Tibial nerve (tissue), 4 donors: Measurements from ENCODE around the gene AGR3. TPM values are rescaled to one million over a fixed set of nuclear protein-coding genes. Genes with fewer than 3 reads are reported as not detected.
A peak's percentile ranks its signal among the peaks of the same experiment; 100 is the strongest.

Source experiments
- DNase-seq, 2 donors: peaks; one replicate each; pipeline ENCODE4 v3.0.0-alpha.2; 2019; ENCODE audit warnings: low spot score in 2 of 2
- H3K27ac ChIP-seq, 4 donors: fragments of 200-600 bp; sonication (generic) in 3 of 4; one replicate each; pipeline ENCODE4 v1.5.1; 2017 to 2019; ENCODE audit warnings: mild to moderate bottlenecking in 1 of 4
- H3K27me3 ChIP-seq, 2 donors: fragments of 200-600 bp; sonication (generic) in 1 of 2; one replicate each; pipeline versions ENCODE4 v1.5.1 to v1.6.0; 2017 to 2019
- H3K36me3 ChIP-seq, 3 donors: fragments of 200-600 bp; sonication (generic); one replicate each; pipeline ENCODE4 v1.5.1; 2018 to 2019
- H3K4me1 ChIP-seq, 4 donors: fragments of 200-600 bp; sonication (generic) in 3 of 4; one replicate each; pipeline ENCODE4 v1.5.1; 2017 to 2019
- H3K4me3 ChIP-seq, 4 donors: fragments of 200-600 bp; sonication (generic) in 3 of 4; one replicate each; pipeline ENCODE4 v1.5.1; 2017 to 2019; ENCODE audit warnings: mild to moderate bottlenecking in 1 of 4, moderate library complexity in 1 of 4
- H3K9me3 ChIP-seq, 4 donors: fragments of 200-600 bp; sonication (generic) in 3 of 4; one replicate each; pipeline ENCODE4 v1.5.1; 2017 to 2019
- CTCF ChIP-seq, 5 experiments: fragments of 200-600 bp in 3 of 5; fragments of 450-650 bp in 2 of 5; sonication (generic) in 3 of 5; IDR thresholded peaks; one replicate each; pipeline ENCODE4 v1.5.1; 2016 to 2019; ENCODE audit warnings: antibody characterized with exemption in 5 of 5, mild to moderate bottlenecking in 3 of 5, moderate library complexity in 2 of 5
- EP300 ChIP-seq, 2 donors: sonication (generic); formaldehyde crosslinking; IDR thresholded peaks; one replicate each; pipeline ENCODE4 v1.6.1; 2017; ENCODE audit warnings: antibody characterized with exemption in 2 of 2, mild to moderate bottlenecking in 1 of 2
- POLR2A ChIP-seq, 2 donors: fragments of 450-650 bp; IDR thresholded peaks; one replicate each; pipeline ENCODE4 v1.6.1; 2017; ENCODE audit warnings: antibody characterized with exemption in 2 of 2, mild to moderate bottlenecking in 2 of 2, moderate library complexity in 2 of 2
- WGBS, 2 donors: methylation state at CpG; one replicate each; pipeline ENCODE4 v1.1.5; 2018; 5-methylcytosine and 5-hydroxymethylcytosine counted together
- small RNA-seq: library from RNA; depleted of rRNA; stranded (forward); fragments of <200 nt; gene quantifications from one replicate; pipeline ENCODE3, GENCODE V24; 2016
- total RNA-seq, 4 donors: library from RNA; depleted of rRNA; stranded (reverse); fragments of >200 nt; gene quantifications; one replicate each; pipeline ENCODE4 v1.1.0, GENCODE V29; 2016

AGR3 gene
- total RNA-seq, 4 donors from 2014 or later, result not detected

DNA sequence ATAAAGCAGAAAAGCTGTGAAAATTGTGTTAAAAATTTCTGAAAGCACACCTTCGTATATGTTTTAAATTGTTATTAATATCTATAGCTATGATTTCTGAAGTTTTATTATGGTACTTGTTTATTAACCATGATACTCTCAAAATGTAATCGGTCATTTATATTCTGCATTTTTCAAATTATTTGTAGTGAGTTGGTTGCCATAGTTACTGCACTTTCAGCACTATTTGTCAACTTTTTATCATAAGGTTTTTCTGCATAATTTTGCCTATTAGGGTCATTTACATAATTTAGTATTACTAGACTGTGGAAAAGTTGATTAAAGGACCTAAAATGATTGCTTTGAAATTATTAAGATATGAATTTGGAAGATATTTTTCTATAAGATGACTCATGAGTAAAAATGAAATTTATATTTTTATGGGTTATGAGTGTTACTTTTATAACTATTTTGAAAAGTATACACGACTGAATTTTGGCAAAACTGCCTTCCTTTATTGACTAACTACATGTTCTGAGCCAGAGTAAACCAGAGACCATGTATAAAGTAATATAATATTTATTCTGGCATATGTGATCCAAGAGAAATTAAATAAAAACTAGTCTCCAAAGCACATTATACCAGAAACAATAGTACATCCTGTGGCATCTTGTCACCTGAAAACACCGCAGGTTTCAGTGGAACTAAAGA, 69.1 kb downstream of the AGR3 start:
- Histone ChIP-seq H3K9me3 (no peaks in the 10 kb centered on the region), H3K4me3 (no peak overlapping the region), H3K36me3 (no peaks in the 10 kb centered on the region), H3K27me3 (no peaks in the 10 kb centered on the region), H3K4me1 (peaks cover 0 to 19% (median 2%) of the 10 kb centered on the region in 4 donors), H3K27ac (no peak overlapping the region)
- TF ChIP-seq CTCF (IDR thresholded peaks at IDR 0.05) (no peak), POLR2A (IDR thresholded peaks at IDR 0.05) (no peak), EP300 (IDR thresholded peaks at IDR 0.05) (no peak)
- 66 to 72% methylated on average over 4 of the region's 4 CpGs for WGBS, 2 donors
- no peak for DNase-seq

DNA sequence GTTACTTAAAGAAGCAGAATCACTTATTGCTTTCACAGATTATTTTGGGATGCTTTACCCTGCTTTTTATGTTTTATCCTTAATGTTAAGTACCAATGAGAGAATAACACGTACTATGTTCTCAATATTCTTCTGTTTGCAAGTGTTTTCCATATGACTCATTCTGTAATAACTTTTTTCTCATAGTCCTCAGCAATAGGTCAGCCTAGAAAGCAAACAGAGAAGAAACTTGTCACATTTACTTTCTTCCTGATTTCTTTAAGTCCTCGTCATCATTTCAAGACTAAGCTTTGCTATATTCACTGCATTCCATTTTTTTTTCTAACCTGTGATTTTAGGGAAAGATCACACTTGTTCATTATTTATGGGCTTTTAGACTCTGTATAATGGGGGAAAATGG, 70.2 kb downstream of the AGR3 start:
- WGBS, 2 donors, result 41 to 49% methylated on average over 2 of the region's 2 CpGs
- TF ChIP-seq EP300 (IDR thresholded peaks at IDR 0.05) (no peak), POLR2A (IDR thresholded peaks at IDR 0.05) (no peak), CTCF (IDR thresholded peaks at IDR 0.05) (no peak)

DNA sequence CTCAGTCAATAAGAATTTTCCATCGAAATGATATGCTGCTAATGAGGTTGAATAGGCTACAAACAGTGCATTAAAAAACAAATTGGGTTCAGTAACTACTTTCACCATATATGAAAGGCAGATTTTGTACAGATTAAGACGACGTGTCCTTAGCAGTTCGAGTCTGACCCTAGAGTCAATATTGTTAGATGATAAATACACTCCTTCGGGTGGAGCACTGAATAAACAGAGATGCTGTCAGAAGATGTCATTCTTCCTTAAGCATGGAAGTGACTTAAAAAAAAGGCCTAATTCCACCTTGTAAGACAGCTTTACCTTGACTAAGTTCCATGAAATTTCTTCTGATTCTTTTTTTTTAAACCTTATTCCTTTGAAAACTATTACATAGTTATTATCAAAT, 71.2 kb downstream of the AGR3 start:
- no peak for DNase-seq
- H3K9me3 ChIP-seq, result no peaks in the 10 kb centered on the region
- H3K27ac ChIP-seq, result no peak overlapping the region
- 83 to 87% methylated on average over 5 of the region's 5 CpGs for WGBS, 2 donors
- no peaks in the 10 kb centered on the region for H3K36me3 ChIP-seq
- H3K27me3 ChIP-seq, result no peaks in the 10 kb centered on the region
- H3K4me3 ChIP-seq, result no peak overlapping the region
- no peak for TF ChIP-seq POLR2A (IDR thresholded peaks at IDR 0.05)
- TF ChIP-seq EP300 (IDR thresholded peaks at IDR 0.05), result no peak
- no peak for TF ChIP-seq CTCF (IDR thresholded peaks at IDR 0.05)
- peaks cover 0 to 19% (median 2%) of the 10 kb centered on the region in 4 donors for H3K4me1 ChIP-seq

More for the DNA sequence above, 70.2 kb downstream of the AGR3 start:
- Histone ChIP-seq H3K36me3 (no peaks in the 10 kb centered on the region), H3K4me1 (peaks cover 0 to 19% (median 2%) of the 10 kb centered on the region in 4 donors), H3K27me3 (no peaks in the 10 kb centered on the region), H3K4me3 (no peak overlapping the region), H3K27ac (peak overlapping the region in 1 of 4 donors; percentile 4), H3K9me3 (no peaks in the 10 kb centered on the region)
- no peak for DNase-seq

- Histone ChIP-seq H3K4me3 (no peak overlapping the region), H3K4me1 (peaks cover 0 to 19% (median 2%) of the 10 kb centered on the region in 4 donors), H3K27me3 (no peaks in the 10 kb centered on the region), H3K9me3 (no peaks in the 10 kb centered on the region), H3K27ac (no peak overlapping the region), H3K36me3 (no peaks in the 10 kb centered on the region)
- no peak for DNase-seq
- 66 to 76% methylated on average over 2 of the region's 2 CpGs for WGBS, 2 donors
- TF ChIP-seq POLR2A (IDR thresholded peaks at IDR 0.05), result no peak
- no peak for TF ChIP-seq EP300 (IDR thresholded peaks at IDR 0.05)
- TF ChIP-seq CTCF (IDR thresholded peaks at IDR 0.05), result no peak
Observed at GRCh38 chr7:16810112-16810511, 71.7 kb downstream of the AGR3 start.

Small RNA genes lying within 50 kb of the gene (small RNA-seq; reads per million reads assigned to genes)
- not detected for gene AC098592.2

Other genes starting within 250 kb of the AGR3 start
- 10 to 100 TPM; 10.0 to 15.3 (median 13.7) TPM for gene ANKMY2, start 236.2 kb downstream of the AGR3 start, total RNA-seq
- 10 to 100 TPM; 50.2 to 69.3 (median 52.3) TPM for gene BZW2, start 235.8 kb downstream of the AGR3 start, total RNA-seq
- 10 to 100 TPM in 1 of 4 donors, 1 to 10 TPM in 3; 6.9 to 11.7 (median 9.0) TPM for gene TSPAN13, start 128.2 kb downstream of the AGR3 start, total RNA-seq
- not detected for gene AGR2, start 77.0 kb downstream of the AGR3 start, total RNA-seq